GM19467 (cell line): Measurements from ENCODE around the gene WDFY3.
"Not testable (repeated sequence)": the region's sequence is repeated elsewhere in the genome, so short reads cannot be mapped to it uniquely, and the experiment has no call there.

Experiments used
- ATAC-seq: cut with Tn5 transposase; IDR thresholded peaks from one replicate; pipeline ENCODE4 v1.9.1; 2021; ENCODE audit warnings: mild to moderate bottlenecking, moderate library complexity; ENCODE audit not compliant: unreplicated experiment

Gene WDFY3

GRCh38 chr4:84857296-84857695, 109.2 kb downstream of the WDFY3 start:
- ATAC-seq, result no peak

GRCh38 chr4:84856468-84857049, 109.9 kb downstream of the WDFY3 start:
- ATAC-seq, result no peak

GRCh38 chr4:84855774-84856173, 110.7 kb downstream of the WDFY3 start:
- no peak for ATAC-seq

GRCh38 chr4:84852081-84852480, 114.4 kb downstream of the WDFY3 start:
- no peak for ATAC-seq

- no peak for ATAC-seq
Observed at GRCh38 chr4:84849051-84849640, 117.3 kb downstream of the WDFY3 start.

GRCh38 chr4:84848432-84848831, 118.1 kb downstream of the WDFY3 start:
- no peak for ATAC-seq

- no peak for ATAC-seq
Observed at GRCh38 chr4:84847978-84848377, 118.5 kb downstream of the WDFY3 start.

- ATAC-seq, result no peak
Observed at GRCh38 chr4:84846985-84847384, 119.5 kb downstream of the WDFY3 start.

- no peak for ATAC-seq
Observed at GRCh38 chr4:84841435-84841834, 125.1 kb downstream of the WDFY3 start.

GRCh38 chr4:84837751-84838150, 128.7 kb downstream of the WDFY3 start:
- no peak for ATAC-seq

- not testable (repeated sequence) for ATAC-seq
Observed at GRCh38 chr4:84829633-84830032, 136.9 kb downstream of the WDFY3 start.

GRCh38 chr4:84826681-84827080, 139.8 kb downstream of the WDFY3 start:
- ATAC-seq, result no peak

GRCh38 chr4:84825701-84826341, 140.7 kb downstream of the WDFY3 start:
- ATAC-seq, result no peak

- no peak for ATAC-seq
Observed at GRCh38 chr4:84821064-84821463, 145.4 kb downstream of the WDFY3 start.

- ATAC-seq, result no peak
Observed at GRCh38 chr4:84814094-84814750, 152.3 kb downstream of the WDFY3 start.

GRCh38 chr4:84809946-84810345, 156.5 kb downstream of the WDFY3 start:
- ATAC-seq, result no peak

- no peak for ATAC-seq
Observed at GRCh38 chr4:84808332-84808731, 158.2 kb downstream of the WDFY3 start.

GRCh38 chr4:84806541-84806940, 159.9 kb downstream of the WDFY3 start:
- ATAC-seq, result not testable (repeated sequence)

- ATAC-seq, result no peak
Observed at GRCh38 chr4:84804136-84804535, 162.4 kb downstream of the WDFY3 start.

GRCh38 chr4:84803720-84804119, 162.8 kb downstream of the WDFY3 start:
- ATAC-seq, result no peak

- no peak for ATAC-seq
Observed at GRCh38 chr4:84803116-84803515, 163.4 kb downstream of the WDFY3 start.

- ATAC-seq, result no peak
Observed at GRCh38 chr4:84800256-84800655, 166.2 kb downstream of the WDFY3 start.
